ENCODE results near the gene PPP1CC.

The PPP1CC gene

DNA sequence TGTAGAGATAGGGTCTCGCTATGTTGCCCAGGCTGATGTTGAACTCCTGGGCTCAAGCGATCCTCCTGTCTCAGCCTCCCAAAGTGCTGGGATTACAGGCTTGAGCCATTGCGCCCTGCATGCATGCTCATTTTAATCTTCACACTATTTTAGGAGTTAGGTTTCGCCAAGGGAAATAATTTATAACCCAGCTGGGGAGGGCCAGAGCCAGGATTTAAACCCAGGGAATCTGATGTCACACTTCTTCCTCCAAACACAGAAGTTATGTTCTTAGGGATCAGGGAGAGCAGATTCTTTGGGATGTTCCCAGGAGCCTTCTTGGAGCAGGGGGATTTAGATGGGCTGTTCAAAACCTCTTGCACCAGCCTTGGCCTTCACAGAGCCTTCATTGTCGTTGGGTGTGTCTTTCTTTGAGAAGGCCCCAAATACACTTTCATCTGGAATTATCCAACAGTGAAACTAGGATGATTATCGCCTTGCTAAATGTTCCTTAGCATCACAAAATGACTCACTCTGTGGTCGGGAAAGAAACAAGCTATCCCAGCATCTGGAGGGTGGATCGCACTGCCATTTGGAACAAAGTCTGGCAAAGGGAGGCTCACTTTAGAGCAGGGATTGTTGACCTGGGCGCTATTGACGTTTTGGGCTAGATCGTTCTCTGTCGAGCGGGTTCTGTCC is 8.2 kb upstream of the PPP1CC start:
- no peak overlapping the region for H3K4me3 ChIP-seq (ENCODE audit: low read depth, low read length)
- H3K27ac ChIP-seq = no peak overlapping the region
- in situ Hi-C loops (cut with HindIII; ENCODE audit: low pct_ligation_motif_present, low sequenced_read_pairs) = no loop called here
- no peaks in the 10 kb centered on the region for H3K36me3 ChIP-seq (replicated peaks)
- TF ChIP-seq CTCF (IDR thresholded peaks at IDR 0.05; ENCODE audit: low read depth, low read length, missing control alignments) = no peak
- no peak for DNase-seq
- H3K27me3 ChIP-seq (replicated peaks) = no peaks in the 10 kb centered on the region

DNA sequence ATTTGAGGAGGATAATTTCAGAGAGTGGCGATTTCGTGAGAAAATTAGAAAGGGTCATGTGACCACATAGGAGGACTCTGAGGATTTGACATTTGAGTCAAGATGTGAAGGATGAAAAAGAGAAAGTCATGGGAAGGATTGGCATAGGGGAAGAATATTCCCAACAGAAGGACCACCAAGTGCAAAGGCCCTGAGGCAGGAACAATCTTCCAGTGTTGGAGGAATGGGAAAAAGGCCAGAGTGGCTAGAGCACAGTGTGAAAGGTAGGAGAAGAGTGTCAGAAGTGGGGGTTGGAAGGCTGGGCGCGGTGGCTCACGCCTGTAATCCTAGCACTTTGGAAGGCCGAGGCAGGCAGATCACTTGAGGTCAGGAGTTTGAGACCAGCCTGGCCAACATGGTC is 3.9 kb upstream of the PPP1CC start:
- DNase-seq = no peak
- no peak overlapping the region for H3K27ac ChIP-seq
- H3K27me3 ChIP-seq (replicated peaks) = no peaks in the 10 kb centered on the region
- in situ Hi-C loops (cut with HindIII; ENCODE audit: low pct_ligation_motif_present, low sequenced_read_pairs) = no loop called here
- H3K4me3 ChIP-seq (ENCODE audit: low read depth, low read length) = no peak overlapping the region
- TF ChIP-seq CTCF (IDR thresholded peaks at IDR 0.05; ENCODE audit: low read depth, low read length, missing control alignments) = no peak
- no peaks in the 10 kb centered on the region for H3K36me3 ChIP-seq (replicated peaks)

DNA sequence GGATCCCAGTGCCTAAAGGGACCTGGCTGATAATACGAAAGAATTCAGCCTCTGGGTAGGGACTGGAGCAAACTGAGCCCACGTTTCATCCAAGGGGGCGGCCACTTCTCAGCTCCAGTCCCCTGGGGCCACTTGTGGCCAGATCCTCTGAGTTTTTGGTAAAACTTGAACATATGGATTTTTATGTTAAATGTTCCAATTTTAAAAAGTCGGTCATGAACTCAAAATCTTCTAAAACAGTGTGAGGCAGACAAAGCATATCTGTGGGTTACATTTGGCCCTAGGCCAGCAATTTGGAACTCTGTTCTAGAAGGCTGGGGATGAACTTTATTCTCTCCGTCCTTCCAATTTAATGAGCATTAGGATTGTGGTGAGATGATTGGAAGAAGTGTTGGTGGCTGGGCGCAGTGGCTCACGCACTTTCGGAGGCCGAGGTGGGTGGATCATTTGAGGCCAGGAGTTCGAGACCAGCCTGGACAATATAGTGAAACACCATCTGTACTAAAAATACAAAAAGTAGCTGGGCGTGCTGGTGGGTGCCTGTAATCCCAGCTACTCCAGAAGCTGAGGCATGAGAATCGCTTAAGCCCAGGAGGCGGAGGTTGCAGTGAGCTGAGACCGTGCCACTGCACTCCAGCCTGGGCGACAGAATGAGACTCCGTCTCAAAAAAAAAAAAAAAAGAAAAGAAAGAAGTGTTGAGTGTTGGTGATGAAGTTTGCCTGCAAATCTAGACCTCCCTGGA is 3.0 kb upstream of the PPP1CC start:
- in situ Hi-C loops (cut with HindIII; ENCODE audit: low pct_ligation_motif_present, low sequenced_read_pairs) = no loop called here
- no peaks in the 10 kb centered on the region for H3K27me3 ChIP-seq (replicated peaks)
- no peak overlapping the region for H3K27ac ChIP-seq
- peak; percentile 20 for DNase-seq
- H3K36me3 ChIP-seq (replicated peaks) = no peaks in the 10 kb centered on the region
- no peak for TF ChIP-seq CTCF (IDR thresholded peaks at IDR 0.05; ENCODE audit: low read depth, low read length, missing control alignments)
- H3K4me3 ChIP-seq (ENCODE audit: low read depth, low read length) = no peak overlapping the region

- no peak for TF ChIP-seq CTCF (IDR thresholded peaks at IDR 0.05; ENCODE audit: low read depth, low read length, missing control alignments)
These were observed 2.0 kb upstream of the PPP1CC start for GRCh38 chr12:110744601-110745264.

DNA sequence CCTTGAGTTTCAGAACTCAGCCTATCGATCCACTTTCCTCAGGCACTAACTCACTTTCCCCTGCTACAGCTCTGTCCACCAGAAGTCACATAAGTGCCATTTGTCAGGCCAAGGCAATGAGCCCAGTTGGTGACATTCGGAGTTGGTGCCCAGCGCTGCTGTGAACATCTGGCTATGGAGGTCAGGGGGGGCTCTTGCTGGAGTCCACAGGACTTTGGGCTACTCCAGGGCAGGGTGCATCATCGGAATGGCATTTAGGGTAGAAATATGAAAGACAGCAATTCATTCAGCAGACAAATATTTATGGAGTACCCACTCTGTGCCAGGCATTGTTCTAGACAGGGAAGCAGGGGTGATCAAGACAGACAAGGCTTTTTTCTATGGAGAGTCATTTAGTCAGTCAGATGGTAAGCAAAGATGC is 1.5 kb upstream of the PPP1CC start:
- H3K36me3 ChIP-seq (replicated peaks) = no peaks in the 10 kb centered on the region
- no peaks in the 10 kb centered on the region for H3K27me3 ChIP-seq (replicated peaks)
- in situ Hi-C loops (cut with HindIII; ENCODE audit: low pct_ligation_motif_present, low sequenced_read_pairs) = no loop called here
- TF ChIP-seq CTCF (IDR thresholded peaks at IDR 0.05; ENCODE audit: low read depth, low read length, missing control alignments) = no peak
- peak overlapping the region; percentile 75 for H3K4me3 ChIP-seq (ENCODE audit: low read depth, low read length)
- H3K27ac ChIP-seq = no peak overlapping the region
- peak; percentile 26 for DNase-seq

More at GRCh38 chr12:110744601-110745264, 2.0 kb upstream of the PPP1CC start:
- Histone ChIP-seq H3K27me3 (replicated peaks) (no peaks in the 10 kb centered on the region), H3K27ac (no peak overlapping the region), H3K4me3 (ENCODE audit: low read depth, low read length) (no peak overlapping the region), H3K36me3 (replicated peaks) (no peaks in the 10 kb centered on the region)
- no peak for DNase-seq
- in situ Hi-C loops (cut with HindIII; ENCODE audit: low pct_ligation_motif_present, low sequenced_read_pairs) = no loop called here
